GM18502 (cell line): ENCODE results near the gene FGF10.

ENCODE experiments used
- ATAC-seq: cut with Tn5 transposase; IDR thresholded peaks from one replicate; pipeline ENCODE4 v1.9.1; 2021; ENCODE audit warnings: mild to moderate bottlenecking; ENCODE audit not compliant: unreplicated experiment, poor library complexity

Gene FGF10

GRCh38 chr5:44266882-44267576 lies 122.2 kb downstream of the FGF10 start:
- no peak for ATAC-seq

GRCh38 chr5:44265713-44266112 lies 123.5 kb downstream of the FGF10 start:
- ATAC-seq: no peak

GRCh38 chr5:44260793-44261192 lies 128.4 kb downstream of the FGF10 start:
- no peak for ATAC-seq

- ATAC-seq: no peak
These were observed 131.4 kb downstream of the FGF10 start for GRCh38 chr5:44257653-44258365.

GRCh38 chr5:44257221-44257620 lies 132.0 kb downstream of the FGF10 start:
- no peak for ATAC-seq
